ENCODE results near the gene PTPRG.

DNA sequence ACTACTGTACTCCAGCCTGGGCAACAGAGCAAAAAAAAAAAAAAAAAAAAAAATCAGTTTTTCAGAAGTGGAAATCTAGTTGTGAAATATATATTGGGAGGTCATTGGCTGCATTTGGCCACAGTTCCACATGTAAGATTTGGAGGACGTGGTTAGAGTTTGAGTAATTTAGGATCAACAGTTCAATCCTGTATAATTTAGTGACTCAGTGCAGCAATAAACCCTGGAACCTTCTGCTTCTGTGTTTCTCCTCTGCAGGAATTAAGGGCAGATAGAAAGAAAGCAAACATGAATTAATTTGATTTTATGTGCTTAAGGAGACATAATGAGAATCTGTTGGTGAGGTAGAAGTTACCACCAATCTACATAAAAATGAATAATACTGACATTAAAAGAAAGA lies 347.0 kb downstream of the PTPRG start:
- TF ChIP-seq CTCF (IDR thresholded peaks at IDR 0.05 in 2 of 3, conservative IDR thresholded peaks at IDR 0.05 in 1 of 3; ENCODE audit: borderline replicate concordance in 1 of 3, insufficient read depth in 1 of 3, low read depth in 2 of 3, low read length in 2 of 3) (no peak), REST (IDR thresholded peaks at IDR 0.05; ENCODE audit: low read depth) (no peak), EZH2phosphoT487 (IDR thresholded peaks at IDR 0.05; ENCODE audit: borderline replicate concordance) (no peak), POLR2A (IDR thresholded peaks at IDR 0.05; ENCODE audit: borderline replicate concordance, extremely low read depth, insufficient read depth, insufficient read length) (no peak), EZH2 (IDR thresholded peaks at IDR 0.05) (no peak)
